Endodermal cell (in vitro differentiated cells): ENCODE data around the gene CYBB. TPM values are rescaled to one million over a fixed set of nuclear protein-coding genes. Genes with fewer than 3 reads are reported as not detected.

Experiments
- DNase-seq: peaks from one replicate; pipeline ENCODE4 v3.0.0-alpha.2; 2017
- H3K27ac ChIP-seq: 2 replicates; pipeline ENCODE4 v1.5.1; 2013; ENCODE audit warnings: mild to moderate bottlenecking, low read depth, low read length, moderate library complexity
- H3K27me3 ChIP-seq: 2 replicates; pipeline ENCODE4 v1.6.1; 2013; ENCODE audit warnings: mild to moderate bottlenecking, low read length, moderate library complexity; ENCODE audit not compliant: insufficient read depth, control insufficient read depth, poor library complexity, severe bottlenecking
- H3K36me3 ChIP-seq: 2 replicates; pipeline ENCODE4 v1.7.0; 2013; ENCODE audit warnings: mild to moderate bottlenecking, low read length, moderate library complexity; ENCODE audit not compliant: control insufficient read depth, insufficient read depth
- H3K4me1 ChIP-seq: one replicate; pipeline ENCODE4 v1.7.0; 2013; ENCODE audit warnings: low read length; ENCODE audit not compliant: control insufficient read depth, insufficient read depth
- H3K4me3 ChIP-seq: 2 replicates; pipeline ENCODE4 v1.5.1; 2013; ENCODE audit warnings: mild to moderate bottlenecking, low read length, moderate library complexity
- H3K9ac ChIP-seq: 2 replicates; pipeline ENCODE4 v1.6.1; 2013; ENCODE audit warnings: mild to moderate bottlenecking, low read length, moderate library complexity; ENCODE audit not compliant: poor library complexity, severe bottlenecking; ENCODE audit errors: extremely low read depth
- H3K9me3 ChIP-seq: 2 replicates; pipeline ENCODE4 v1.6.1; 2013; ENCODE audit warnings: mild to moderate bottlenecking, low read length, moderate library complexity; ENCODE audit not compliant: control insufficient read depth
- H3K27ac Mint-ChIP-seq: 2 replicates; pipeline ENCODE4 v1.8.0; 2020; ENCODE audit warnings: mixed read lengths
- H3K27me3 Mint-ChIP-seq: 2 replicates; pipeline ENCODE4 v1.8.0; 2021; ENCODE audit warnings: mild to moderate bottlenecking, mixed read lengths; ENCODE audit not compliant: insufficient read depth
- H3K36me3 Mint-ChIP-seq: 2 replicates; pipeline ENCODE4 v1.8.0; 2020; ENCODE audit warnings: low read depth, mixed read lengths
- H3K4me1 Mint-ChIP-seq: 2 replicates; pipeline ENCODE4 v1.8.0; 2020; ENCODE audit warnings: mixed read lengths
- H3K4me3 Mint-ChIP-seq: 2 replicates; pipeline ENCODE4 v1.8.0; 2020; ENCODE audit warnings: mild to moderate bottlenecking, moderate library complexity, mixed read lengths
- H3K9me3 Mint-ChIP-seq: 2 replicates; pipeline ENCODE4 v1.8.0; 2020; ENCODE audit warnings: mild to moderate bottlenecking, mixed read lengths
- WGBS, 2 experiments: methylation state at CpG; one replicate each; pipeline versions ENCODE4 v1.1.5 to v1.1.7; 2013; ENCODE audit warnings: missing lambda C conversion rate in 2 of 2, mixed read lengths in 1 of 2; ENCODE audit not compliant: insufficient coverage in 1 of 2, insufficient read length in 1 of 2; 5-methylcytosine and 5-hydroxymethylcytosine counted together
- total RNA-seq, 2 donors: library from RNA; stranded (reverse); fragmentation: NEBNext Ultra II Directional in 1 of 2; extraction: Animal tissue kit (Norgen Biotek cat#: 25700) in 1 of 2; gene quantifications; 2 replicates in 1 of 2; 3 replicates in 1 of 2; pipeline ENCODE4 v1.2.1, GENCODE V29; 2021
- TF ChIP-seq, protein P1 (sequence below): fragments of 200-600 bp; sonication (generic); conservative IDR thresholded peaks from 2 replicates; pipeline ENCODE4 v1.5.0; 2021; ENCODE audit warnings: antibody characterized with exemption, mild to moderate bottlenecking

CYBB gene
- total RNA-seq, 2 donors from 2014 or later, result not detected

DNA sequence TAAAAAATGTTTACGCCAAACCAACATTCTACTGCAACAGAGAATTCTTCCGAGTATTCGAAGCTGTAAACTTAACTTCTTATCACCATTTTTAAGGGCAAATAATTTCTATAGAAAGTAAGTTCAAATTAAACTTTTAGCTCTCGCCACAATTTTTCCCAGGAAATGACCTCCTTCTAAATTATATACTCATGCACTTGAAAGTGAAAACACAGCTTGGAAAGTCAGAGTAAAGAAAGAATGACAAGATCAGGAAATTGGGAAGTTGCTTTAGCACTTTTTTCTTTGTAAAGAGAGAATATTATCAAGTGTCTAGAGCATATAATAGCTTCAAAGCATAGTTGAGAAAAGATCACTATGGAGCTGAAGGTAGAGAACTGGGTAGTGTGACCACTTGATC lies 1.2 kb downstream of the CYBB start:
- H3K36me3 ChIP-seq, result no peaks in the 10 kb centered on the region
- no peak overlapping the region for H3K27ac ChIP-seq
- no peak for DNase-seq
- TF ChIP-seq, protein P1, sequence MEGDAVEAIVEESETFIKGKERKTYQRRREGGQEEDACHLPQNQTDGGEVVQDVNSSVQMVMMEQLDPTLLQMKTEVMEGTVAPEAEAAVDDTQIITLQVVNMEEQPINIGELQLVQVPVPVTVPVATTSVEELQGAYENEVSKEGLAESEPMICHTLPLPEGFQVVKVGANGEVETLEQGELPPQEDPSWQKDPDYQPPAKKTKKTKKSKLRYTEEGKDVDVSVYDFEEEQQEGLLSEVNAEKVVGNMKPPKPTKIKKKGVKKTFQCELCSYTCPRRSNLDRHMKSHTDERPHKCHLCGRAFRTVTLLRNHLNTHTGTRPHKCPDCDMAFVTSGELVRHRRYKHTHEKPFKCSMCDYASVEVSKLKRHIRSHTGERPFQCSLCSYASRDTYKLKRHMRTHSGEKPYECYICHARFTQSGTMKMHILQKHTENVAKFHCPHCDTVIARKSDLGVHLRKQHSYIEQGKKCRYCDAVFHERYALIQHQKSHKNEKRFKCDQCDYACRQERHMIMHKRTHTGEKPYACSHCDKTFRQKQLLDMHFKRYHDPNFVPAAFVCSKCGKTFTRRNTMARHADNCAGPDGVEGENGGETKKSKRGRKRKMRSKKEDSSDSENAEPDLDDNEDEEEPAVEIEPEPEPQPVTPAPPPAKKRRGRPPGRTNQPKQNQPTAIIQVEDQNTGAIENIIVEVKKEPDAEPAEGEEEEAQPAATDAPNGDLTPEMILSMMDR, result no peak
- Mint-ChIP-seq H3K4me1 (no peaks in the 10 kb centered on the region), H3K36me3 (no peaks in the 10 kb centered on the region), H3K9me3 (peaks cover 25% of the 10 kb centered on the region), H3K27ac (no peak overlapping the region), H3K4me3 (no peak overlapping the region), H3K27me3 (no peaks in the 10 kb centered on the region)
- no peak overlapping the region for H3K4me3 ChIP-seq
- H3K9me3 ChIP-seq, result no peaks in the 10 kb centered on the region
- H3K4me1 ChIP-seq, result no peaks in the 10 kb centered on the region
- no peaks in the 10 kb centered on the region for H3K27me3 ChIP-seq
- H3K9ac ChIP-seq, result no peak overlapping the region
- WGBS, 2 experiments, result no CpG with 5 or more reads among the region's 4 CpGs

DNA sequence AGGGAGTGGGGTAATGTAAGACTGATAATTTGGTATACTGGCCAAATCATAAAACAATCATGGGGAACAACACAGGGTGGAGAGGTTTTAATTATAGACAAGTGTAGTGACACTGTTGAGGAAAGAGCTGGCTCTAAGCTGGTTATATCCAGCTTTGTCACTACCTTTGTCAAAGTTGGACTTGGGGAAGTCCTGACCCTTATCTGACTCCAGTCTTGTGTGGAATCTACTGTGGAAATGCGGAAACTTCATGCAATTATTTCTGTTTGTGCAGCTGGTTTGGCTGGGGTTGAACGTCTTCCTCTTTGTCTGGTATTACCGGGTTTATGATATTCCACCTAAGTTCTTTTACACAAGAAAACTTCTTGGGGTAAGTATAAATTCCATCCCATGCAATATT lies 2.0 kb downstream of the CYBB start:
- TF ChIP-seq, protein P1, result no peak
- Mint-ChIP-seq H3K4me1 (peaks cover 1% of the 10 kb centered on the region), H3K27ac (no peak overlapping the region), H3K36me3 (no peaks in the 10 kb centered on the region), H3K4me3 (no peak overlapping the region), H3K9me3 (peaks cover 28% of the 10 kb centered on the region), H3K27me3 (no peaks in the 10 kb centered on the region)
- H3K27me3 ChIP-seq, result no peaks in the 10 kb centered on the region
- H3K4me3 ChIP-seq, result no peak overlapping the region
- H3K27ac ChIP-seq, result no peak overlapping the region
- no peak for DNase-seq
- no peaks in the 10 kb centered on the region for H3K9me3 ChIP-seq
- no peaks in the 10 kb centered on the region for H3K36me3 ChIP-seq
- no peak overlapping the region for H3K9ac ChIP-seq
- no peaks in the 10 kb centered on the region for H3K4me1 ChIP-seq
- WGBS, 2 experiments, result 100% methylated on average over 1 to 3 of the region's 3 CpGs

DNA sequence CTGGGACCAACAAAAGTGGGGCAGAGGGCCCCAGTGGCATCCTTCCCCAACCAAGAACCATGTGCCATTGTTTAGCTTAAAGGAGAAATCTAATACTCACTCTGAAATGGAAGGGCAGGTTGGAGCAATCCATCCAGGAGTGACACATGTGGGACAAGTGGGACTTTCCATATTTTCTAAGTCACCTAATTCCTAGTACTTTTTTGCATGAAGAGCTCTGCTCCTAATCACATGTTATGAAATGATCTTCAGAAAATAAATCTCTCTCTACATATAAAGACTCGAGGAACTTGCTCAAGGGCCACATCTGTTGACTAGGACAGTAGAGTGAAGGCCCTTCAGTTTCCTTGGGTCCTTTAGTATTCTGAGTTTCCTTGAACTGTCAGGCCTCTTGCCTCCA lies 2.5 kb downstream of the CYBB start:
- Histone ChIP-seq H3K27me3 (no peaks in the 10 kb centered on the region), H3K27ac (no peak overlapping the region), H3K9ac (no peak overlapping the region), H3K9me3 (no peaks in the 10 kb centered on the region), H3K4me1 (no peaks in the 10 kb centered on the region), H3K36me3 (no peaks in the 10 kb centered on the region), H3K4me3 (no peak overlapping the region)
- peaks cover 26% of the 10 kb centered on the region for H3K9me3 Mint-ChIP-seq
- TF ChIP-seq, protein P1, result no peak
- no peaks in the 10 kb centered on the region for H3K36me3 Mint-ChIP-seq
- H3K27me3 Mint-ChIP-seq, result no peaks in the 10 kb centered on the region
- H3K4me1 Mint-ChIP-seq, result peaks cover 1% of the 10 kb centered on the region
- WGBS, 2 experiments, result 100% methylated on average over 1 of the region's 1 CpG; no CpG with 5 or more reads in 1 of the 2 experiments
- H3K4me3 Mint-ChIP-seq, result no peak overlapping the region
- no peak for DNase-seq
- H3K27ac Mint-ChIP-seq, result no peak overlapping the region
